ENCODE measurements around the gene CACHD1. TPM values are rescaled to one million over a fixed set of nuclear protein-coding genes. Genes with fewer than 3 reads are reported as not detected.
A peak's percentile ranks its signal among the peaks of the same experiment; 100 is the strongest.

The CACHD1 gene
- total RNA-seq, 1 donor from 2014 or later = 41.0 TPM

GRCh38 chr1:64516301-64516700 lies 46.4 kb downstream of the CACHD1 start:
- Mint-ChIP-seq H3K27me3 (ENCODE audit: low read depth) (no peaks in the 10 kb centered on the region), H3K4me1 (peaks cover 61% of the 10 kb centered on the region), H3K4me3 (no peak overlapping the region), H3K27ac (ENCODE audit: unreplicated experiment) (no peak overlapping the region), H3K36me3 (ENCODE audit: low read depth) (no peaks in the 10 kb centered on the region), H3K9me3 (no peaks in the 10 kb centered on the region)
- no peak for TF ChIP-seq CTCF (conservative IDR thresholded peaks at IDR 0.05)
- DNase-seq (ENCODE audit: low read depth, low spot score) = no peak

- Mint-ChIP-seq H3K27me3 (ENCODE audit: low read depth) (no peaks in the 10 kb centered on the region), H3K27ac (ENCODE audit: unreplicated experiment) (peak overlapping the region; percentile 85)
- DNase-seq (ENCODE audit: low read depth, low spot score) = no peak
Observed at GRCh38 chr1:64516803-64517568, 47.1 kb downstream of the CACHD1 start.

GRCh38 chr1:64517640-64518039 lies 47.7 kb downstream of the CACHD1 start:
- H3K36me3 Mint-ChIP-seq (ENCODE audit: low read depth) = no peaks in the 10 kb centered on the region
- H3K27me3 Mint-ChIP-seq (ENCODE audit: low read depth) = no peaks in the 10 kb centered on the region
- DNase-seq (ENCODE audit: low read depth, low spot score) = no peak
- H3K4me1 Mint-ChIP-seq = peaks cover 60% of the 10 kb centered on the region
- no peak for TF ChIP-seq CTCF (conservative IDR thresholded peaks at IDR 0.05)
- no peak overlapping the region for H3K4me3 Mint-ChIP-seq
- H3K9me3 Mint-ChIP-seq = no peaks in the 10 kb centered on the region
- H3K27ac Mint-ChIP-seq (ENCODE audit: unreplicated experiment) = peak overlapping the region; percentile 85

More at GRCh38 chr1:64516803-64517568, 47.1 kb downstream of the CACHD1 start:
- no peak for TF ChIP-seq CTCF (conservative IDR thresholded peaks at IDR 0.05)
- H3K9me3 Mint-ChIP-seq = no peaks in the 10 kb centered on the region
- H3K36me3 Mint-ChIP-seq (ENCODE audit: low read depth) = no peaks in the 10 kb centered on the region
- H3K4me1 Mint-ChIP-seq = peaks cover 61% of the 10 kb centered on the region
- H3K4me3 Mint-ChIP-seq = no peak overlapping the region

GRCh38 chr1:64518692-64519481 lies 49.0 kb downstream of the CACHD1 start:
- Mint-ChIP-seq H3K27ac (ENCODE audit: unreplicated experiment) (no peak overlapping the region), H3K4me3 (no peak overlapping the region), H3K9me3 (no peaks in the 10 kb centered on the region), H3K36me3 (ENCODE audit: low read depth) (no peaks in the 10 kb centered on the region), H3K27me3 (ENCODE audit: low read depth) (no peaks in the 10 kb centered on the region), H3K4me1 (peaks cover 60% of the 10 kb centered on the region)
- no peak for TF ChIP-seq CTCF (conservative IDR thresholded peaks at IDR 0.05)
- no peak for DNase-seq (ENCODE audit: low read depth, low spot score)

GRCh38 chr1:64519901-64520300 lies 50.0 kb downstream of the CACHD1 start:
- no peak for TF ChIP-seq CTCF (conservative IDR thresholded peaks at IDR 0.05)
- Mint-ChIP-seq H3K27ac (ENCODE audit: unreplicated experiment) (no peak overlapping the region), H3K36me3 (ENCODE audit: low read depth) (no peaks in the 10 kb centered on the region), H3K27me3 (ENCODE audit: low read depth) (no peaks in the 10 kb centered on the region), H3K4me1 (peaks cover 62% of the 10 kb centered on the region), H3K9me3 (no peaks in the 10 kb centered on the region), H3K4me3 (no peak overlapping the region)
- DNase-seq (ENCODE audit: low read depth, low spot score) = no peak

Measured in neural crest cell (in vitro differentiated cells).